Lower lobe of right lung (tissue), 2 donors: ENCODE data around the gene LRIG3. TPM values are rescaled to one million over a fixed set of nuclear protein-coding genes. Genes with fewer than 3 reads are reported as not detected.
A peak's percentile ranks its signal among the peaks of the same experiment; 100 is the strongest.
"Not testable (repeated sequence)": the region's sequence is repeated elsewhere in the genome, so short reads cannot be mapped to it uniquely, and the experiment has no call there.

Experiments
- ATAC-seq, 2 donors: fragments of 200-7000 bp; cut with Tn5 transposase; one replicate each; pipeline ENCODE4 v1.9.1; 2020 to 2022; ENCODE audit warnings: mild to moderate bottlenecking in 2 of 2, moderate library complexity in 2 of 2
- DNase-seq: peaks from one replicate; pipeline ENCODE4 v3.0.0-alpha.2; 2020
- H3K27ac ChIP-seq: fragments of 200-600 bp; one replicate; pipeline ENCODE4 v1.8.0; 2022
- H3K27me3 ChIP-seq: fragments of 200-600 bp; one replicate; pipeline ENCODE4 v1.8.0; 2022; ENCODE audit warnings: low read depth
- H3K36me3 ChIP-seq: fragments of 200-600 bp; one replicate; pipeline ENCODE4 v1.8.0; 2022; ENCODE audit warnings: mild to moderate bottlenecking
- H3K4me1 ChIP-seq: fragments of 200-600 bp; one replicate; pipeline ENCODE4 v1.8.0; 2022
- H3K4me3 ChIP-seq: fragments of 200-600 bp; one replicate; pipeline ENCODE4 v1.8.0; 2022; ENCODE audit warnings: mild to moderate bottlenecking
- H3K9me3 ChIP-seq: fragments of 200-600 bp; one replicate; pipeline ENCODE4 v1.8.0; 2022
- CTCF ChIP-seq: fragments of 200-600 bp; IDR thresholded peaks from one replicate; pipeline ENCODE4 v1.8.0; 2022; ENCODE audit warnings: antibody characterized with exemption, mild to moderate bottlenecking
- intact Hi-C: fragments of 100-400 bp; cut with DNase I; formaldehyde crosslinking; loops from one replicate; pipeline ENCODE4 v1.11.0; 2022
- total RNA-seq: library from RNA; stranded (reverse); fragmentation: NEBNext Ultra II Directional; extraction: Animal tissue kit (Norgen Biotek cat#: 25700); gene quantifications from one replicate; pipeline ENCODE4 v1.2.1, GENCODE V29; 2021
- donor health status: DM: no; HTN: yes; CAD: no; lungs with severe emphysema.

Gene LRIG3
- total RNA-seq, 1 donor from 2014 or later, result 30.5 TPM

- peaks cover 17% of the 10 kb centered on the region for H3K4me1 ChIP-seq
- H3K4me3 ChIP-seq, result peak overlapping the region; percentile 15
- H3K27ac ChIP-seq, result peak overlapping the region; percentile 7
Measured at GRCh38 chr12:58915037-58915436, 5.3 kb downstream of the LRIG3 start.

GRCh38 chr12:58914457-58914856 is 5.8 kb downstream of the LRIG3 start:
- H3K36me3 ChIP-seq, result peaks cover 26% of the 10 kb centered on the region
- ATAC-seq, result no peak
- TF ChIP-seq CTCF, result no peak
- H3K4me3 ChIP-seq, result no peak overlapping the region
- DNase-seq, result no peak
- H3K9me3 ChIP-seq, result no peaks in the 10 kb centered on the region
- peaks cover 17% of the 10 kb centered on the region for H3K4me1 ChIP-seq
- intact Hi-C loops, result no loop called here
- no peak overlapping the region for H3K27ac ChIP-seq
- no peaks in the 10 kb centered on the region for H3K27me3 ChIP-seq

More at GRCh38 chr12:58915037-58915436, 5.3 kb downstream of the LRIG3 start:
- H3K36me3 ChIP-seq, result peaks cover 26% of the 10 kb centered on the region
- intact Hi-C loops, result no loop called here
- DNase-seq (no peak), ATAC-seq (no peak)
- no peaks in the 10 kb centered on the region for H3K27me3 ChIP-seq
- no peak for TF ChIP-seq CTCF
- no peaks in the 10 kb centered on the region for H3K9me3 ChIP-seq

- intact Hi-C loops, result no loop called here
- ATAC-seq (no peak), DNase-seq (no peak)
- Histone ChIP-seq H3K27me3 (no peaks in the 10 kb centered on the region), H3K27ac (no peak overlapping the region), H3K4me1 (peaks cover under 1% of the 10 kb centered on the region), H3K36me3 (peaks cover 39% of the 10 kb centered on the region), H3K9me3 (no peaks in the 10 kb centered on the region), H3K4me3 (no peak overlapping the region)
- TF ChIP-seq CTCF, result no peak
Measured at GRCh38 chr12:58907391-58907790, 12.9 kb downstream of the LRIG3 start.

GRCh38 chr12:58906917-58907316 is 13.4 kb downstream of the LRIG3 start:
- DNase-seq (no peak), ATAC-seq (no peak)
- no peak for TF ChIP-seq CTCF
- intact Hi-C loops, result no loop called here
- peaks cover 38% of the 10 kb centered on the region for H3K36me3 ChIP-seq
- no peak overlapping the region for H3K27ac ChIP-seq
- no peak overlapping the region for H3K4me3 ChIP-seq
- H3K27me3 ChIP-seq, result no peaks in the 10 kb centered on the region
- H3K4me1 ChIP-seq, result no peaks in the 10 kb centered on the region
- no peaks in the 10 kb centered on the region for H3K9me3 ChIP-seq

GRCh38 chr12:58905422-58905821 is 14.9 kb downstream of the LRIG3 start:
- Histone ChIP-seq H3K27me3 (no peaks in the 10 kb centered on the region), H3K4me3 (no peak overlapping the region), H3K9me3 (no peaks in the 10 kb centered on the region), H3K36me3 (peaks cover 27% of the 10 kb centered on the region), H3K27ac (no peak overlapping the region), H3K4me1 (no peaks in the 10 kb centered on the region)
- ATAC-seq, result no peak
- intact Hi-C loops, result no loop called here
- no peak for DNase-seq
- no peak for TF ChIP-seq CTCF

- H3K4me1 ChIP-seq, H3K9me3 ChIP-seq, ATAC-seq, intact Hi-C loops, H3K27me3 ChIP-seq, H3K27ac ChIP-seq, H3K4me3 ChIP-seq, DNase-seq: not testable (repeated sequence)
- peaks cover 18% of the 10 kb centered on the region for H3K36me3 ChIP-seq
Measured at GRCh38 chr12:58902726-58903125, 17.6 kb downstream of the LRIG3 start.
